ENCODE results near the gene HCLS1. TPM values are rescaled to one million over a fixed set of nuclear protein-coding genes. Genes with fewer than 3 reads are reported as not detected.

Gene HCLS1
- total RNA-seq, 1 experiment from 2014 or later = 1.2 TPM

DNA sequence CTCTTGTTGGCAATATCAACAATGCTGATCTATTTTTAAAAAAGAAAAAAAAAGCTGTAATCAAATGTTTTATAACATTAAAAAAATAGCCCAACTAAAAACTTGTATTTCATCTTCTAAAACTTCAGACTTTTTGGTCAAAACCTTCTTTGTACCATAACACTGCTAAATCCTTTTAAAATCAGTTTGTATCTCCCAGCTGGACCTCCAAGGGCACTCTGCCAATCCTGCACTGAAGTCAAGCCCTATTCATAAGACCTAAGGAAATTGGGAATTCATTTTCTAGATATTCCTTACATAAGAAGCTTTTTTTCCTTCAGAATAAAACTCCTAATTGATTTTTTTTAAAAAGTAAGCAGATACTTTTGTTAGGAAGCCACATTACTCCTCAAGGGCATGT, 38.2 kb upstream of the HCLS1 start:
- no peak overlapping the region for H2AFZ ChIP-seq (ENCODE audit: low read length)
- TF ChIP-seq, protein P1, sequence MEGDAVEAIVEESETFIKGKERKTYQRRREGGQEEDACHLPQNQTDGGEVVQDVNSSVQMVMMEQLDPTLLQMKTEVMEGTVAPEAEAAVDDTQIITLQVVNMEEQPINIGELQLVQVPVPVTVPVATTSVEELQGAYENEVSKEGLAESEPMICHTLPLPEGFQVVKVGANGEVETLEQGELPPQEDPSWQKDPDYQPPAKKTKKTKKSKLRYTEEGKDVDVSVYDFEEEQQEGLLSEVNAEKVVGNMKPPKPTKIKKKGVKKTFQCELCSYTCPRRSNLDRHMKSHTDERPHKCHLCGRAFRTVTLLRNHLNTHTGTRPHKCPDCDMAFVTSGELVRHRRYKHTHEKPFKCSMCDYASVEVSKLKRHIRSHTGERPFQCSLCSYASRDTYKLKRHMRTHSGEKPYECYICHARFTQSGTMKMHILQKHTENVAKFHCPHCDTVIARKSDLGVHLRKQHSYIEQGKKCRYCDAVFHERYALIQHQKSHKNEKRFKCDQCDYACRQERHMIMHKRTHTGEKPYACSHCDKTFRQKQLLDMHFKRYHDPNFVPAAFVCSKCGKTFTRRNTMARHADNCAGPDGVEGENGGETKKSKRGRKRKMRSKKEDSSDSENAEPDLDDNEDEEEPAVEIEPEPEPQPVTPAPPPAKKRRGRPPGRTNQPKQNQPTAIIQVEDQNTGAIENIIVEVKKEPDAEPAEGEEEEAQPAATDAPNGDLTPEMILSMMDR (conservative IDR thresholded peaks at IDR 0.05) = no peak
- no peaks in the 10 kb centered on the region for H3K4me1 ChIP-seq (ENCODE audit: insufficient read depth, low read length)
- Mint-ChIP-seq H3K27ac (no peak overlapping the region), H3K4me3 (no peak overlapping the region), H3K9me3 (peaks cover 0 to under 1% of the 10 kb centered on the region in 2 experiments; a peak in 3 of 5 replicates), H3K27me3 (ENCODE audit: low read depth) (no peaks in the 10 kb centered on the region), H3K36me3 (ENCODE audit: insufficient read depth in 1 of 3, low read depth in 3 of 3) (peaks cover 3 to 12% (median 5%) of the 10 kb centered on the region in 3 experiments), H3K4me1 (no peaks in the 10 kb centered on the region)
- no peak overlapping the region for H2BK120ac ChIP-seq (ENCODE audit: low read depth, low read length, poor library complexity, severe bottlenecking)
- no peak overlapping the region for H3T11ph ChIP-seq (ENCODE audit: low read length)
- no peak overlapping the region for H3K27ac ChIP-seq (ENCODE audit: insufficient read length, low read depth, low read length)
- H3K23ac ChIP-seq (ENCODE audit: insufficient read length, low read depth, low read length) = no peak overlapping the region
- H3K14ac ChIP-seq (ENCODE audit: insufficient read depth, low read length) = no peak overlapping the region
- no peak overlapping the region for H4K5ac ChIP-seq (ENCODE audit: insufficient read length, low read depth, low read length)
- no peak overlapping the region for H3K4me2 ChIP-seq (ENCODE audit: insufficient read depth, insufficient read length, low read length)
- H3K27me3 ChIP-seq (ENCODE audit: insufficient read depth, low read length) = no peaks in the 10 kb centered on the region
- no peak overlapping the region for H3K18ac ChIP-seq (ENCODE audit: insufficient read length, low read depth, low read length)
- no peak overlapping the region for H2BK15ac ChIP-seq (ENCODE audit: low read depth, low read length)
- no peak overlapping the region for H3K4ac ChIP-seq (ENCODE audit: low read depth, low read length)
- no peak overlapping the region for H3K9ac ChIP-seq (ENCODE audit: extremely low read depth, insufficient read length, low read length)
- no peaks in the 10 kb centered on the region for H3K79me1 ChIP-seq (ENCODE audit: insufficient read depth, low read depth, low read length, poor library complexity, severe bottlenecking)
- no peaks in the 10 kb centered on the region for H3K23me2 ChIP-seq (ENCODE audit: insufficient read length, low read depth, low read length, poor library complexity, severe bottlenecking)
- H3K9me3 ChIP-seq (ENCODE audit: control insufficient read depth, low read depth, low read length) = no peaks in the 10 kb centered on the region
- H2BK5ac ChIP-seq (ENCODE audit: insufficient read length, low read length) = no peak overlapping the region
- H3K79me2 ChIP-seq (ENCODE audit: insufficient read depth, low read length) = no peaks in the 10 kb centered on the region
- no peaks in the 10 kb centered on the region for H4K20me1 ChIP-seq (ENCODE audit: control insufficient read depth, insufficient read depth, insufficient read length)
- no peak for DNase-seq
- H2BK12ac ChIP-seq (ENCODE audit: insufficient read length, low read depth, low read length) = no peak overlapping the region
- H3K56ac ChIP-seq (ENCODE audit: insufficient read length, low read depth, low read length) = no peak overlapping the region
- H4K91ac ChIP-seq (ENCODE audit: insufficient read length, low read depth, low read length) = no peak overlapping the region
- H4K8ac ChIP-seq (replicated peaks; ENCODE audit: insufficient read length, low read depth, low read length) = no peak overlapping the region
- H2AK5ac ChIP-seq (ENCODE audit: insufficient read length, low read length) = no peak overlapping the region
- no peak overlapping the region for H2BK20ac ChIP-seq (ENCODE audit: low read depth, low read length, poor library complexity, severe bottlenecking)

All from H9 (cell line).